Lower leg skin (tissue), 3 donors: ENCODE measurements around the gene PKD1L1.
"Not testable (repeated sequence)": the region's sequence is repeated elsewhere in the genome, so short reads cannot be mapped to it uniquely, and the experiment has no call there.

Experiments used
- POLR2A ChIP-seq, 2 donors: fragments of 450-650 bp; IDR thresholded peaks; one replicate each; pipeline ENCODE4 v1.6.1; 2016 to 2017; ENCODE audit warnings: antibody characterized with exemption in 2 of 2, mild to moderate bottlenecking in 1 of 2, moderate library complexity in 1 of 2
- TF ChIP-seq, protein P1 (sequence below), 3 donors: fragments of 450-650 bp; IDR thresholded peaks; one replicate each; pipeline ENCODE4 v1.5.1; 2016; ENCODE audit warnings: antibody characterized with exemption in 3 of 3, mild to moderate bottlenecking in 3 of 3, moderate library complexity in 2 of 3

DNA sequence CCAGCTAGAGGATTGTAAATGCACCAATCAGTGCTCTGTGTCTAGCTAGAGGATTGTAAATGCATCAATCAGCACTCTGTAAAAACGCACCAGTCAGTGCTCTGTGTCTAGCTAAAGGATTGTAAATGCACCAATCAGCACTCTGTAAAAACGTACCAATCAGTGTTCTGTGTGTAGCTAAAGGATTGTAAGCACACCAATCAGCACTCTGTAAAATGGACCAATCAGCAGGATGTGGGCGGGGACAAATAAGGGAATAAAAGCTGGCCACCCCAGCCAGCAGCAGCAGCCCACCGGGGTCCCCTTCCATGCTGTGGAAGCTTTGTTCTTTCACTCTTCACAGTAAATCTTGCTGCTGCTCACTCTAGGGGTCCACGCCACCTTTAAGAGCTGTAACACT lies 196.5 kb downstream of the PKD1L1 start:
- TF ChIP-seq POLR2A (IDR thresholded peaks at IDR 0.05) = not testable (repeated sequence)
- TF ChIP-seq, protein P1, sequence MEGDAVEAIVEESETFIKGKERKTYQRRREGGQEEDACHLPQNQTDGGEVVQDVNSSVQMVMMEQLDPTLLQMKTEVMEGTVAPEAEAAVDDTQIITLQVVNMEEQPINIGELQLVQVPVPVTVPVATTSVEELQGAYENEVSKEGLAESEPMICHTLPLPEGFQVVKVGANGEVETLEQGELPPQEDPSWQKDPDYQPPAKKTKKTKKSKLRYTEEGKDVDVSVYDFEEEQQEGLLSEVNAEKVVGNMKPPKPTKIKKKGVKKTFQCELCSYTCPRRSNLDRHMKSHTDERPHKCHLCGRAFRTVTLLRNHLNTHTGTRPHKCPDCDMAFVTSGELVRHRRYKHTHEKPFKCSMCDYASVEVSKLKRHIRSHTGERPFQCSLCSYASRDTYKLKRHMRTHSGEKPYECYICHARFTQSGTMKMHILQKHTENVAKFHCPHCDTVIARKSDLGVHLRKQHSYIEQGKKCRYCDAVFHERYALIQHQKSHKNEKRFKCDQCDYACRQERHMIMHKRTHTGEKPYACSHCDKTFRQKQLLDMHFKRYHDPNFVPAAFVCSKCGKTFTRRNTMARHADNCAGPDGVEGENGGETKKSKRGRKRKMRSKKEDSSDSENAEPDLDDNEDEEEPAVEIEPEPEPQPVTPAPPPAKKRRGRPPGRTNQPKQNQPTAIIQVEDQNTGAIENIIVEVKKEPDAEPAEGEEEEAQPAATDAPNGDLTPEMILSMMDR (IDR thresholded peaks at IDR 0.05) = not testable (repeated sequence)
